Upper lobe of left lung (tissue), 4 donors: ENCODE data around the gene EXOSC5.

ENCODE experiments used
- CTCF ChIP-seq, 6 experiments: fragments of 450-650 bp in 4 of 6; fragments of 200-600 bp in 2 of 6; sonication (generic) in 2 of 6; IDR thresholded peaks; one replicate each; pipeline ENCODE4 v1.5.1; 2016 to 2019; ENCODE audit warnings: antibody characterized with exemption in 6 of 6
- POLR2A ChIP-seq, 4 donors: fragments of 450-650 bp; IDR thresholded peaks; one replicate each; pipeline ENCODE4 v1.5.1; 2016 to 2017; ENCODE audit warnings: antibody characterized with exemption in 4 of 4, mild to moderate bottlenecking in 2 of 4
- POLR2AphosphoS5 ChIP-seq, 2 donors: sonication (generic); formaldehyde crosslinking; IDR thresholded peaks; one replicate each; pipeline ENCODE4 v1.5.1; 2017; ENCODE audit warnings: antibody characterized with exemption in 2 of 2

- TF ChIP-seq CTCF (IDR thresholded peaks at IDR 0.05) (no peak), POLR2AphosphoS5 (IDR thresholded peaks at IDR 0.05) (no peak), POLR2A (IDR thresholded peaks at IDR 0.05) (no peak)
Observed at GRCh38 chr19:41359741-41360140, 37.4 kb downstream of the EXOSC5 start.
